GM19193 (cell line): ENCODE data around the gene XIAP.

Source experiments
- POLR2A ChIP-seq: IDR thresholded peaks from 4 replicates; pipeline ENCODE4 v1.6.1; 2011; ENCODE audit not compliant: insufficient read depth, insufficient read length; ENCODE audit errors: extremely low read depth

The XIAP gene

GRCh38 chrX:123860983-123861382, 1.1 kb downstream of the XIAP start:
- no peak for TF ChIP-seq POLR2A

- no peak for TF ChIP-seq POLR2A
These were observed 9.6 kb downstream of the XIAP start for GRCh38 chrX:123869488-123869887.

DNA sequence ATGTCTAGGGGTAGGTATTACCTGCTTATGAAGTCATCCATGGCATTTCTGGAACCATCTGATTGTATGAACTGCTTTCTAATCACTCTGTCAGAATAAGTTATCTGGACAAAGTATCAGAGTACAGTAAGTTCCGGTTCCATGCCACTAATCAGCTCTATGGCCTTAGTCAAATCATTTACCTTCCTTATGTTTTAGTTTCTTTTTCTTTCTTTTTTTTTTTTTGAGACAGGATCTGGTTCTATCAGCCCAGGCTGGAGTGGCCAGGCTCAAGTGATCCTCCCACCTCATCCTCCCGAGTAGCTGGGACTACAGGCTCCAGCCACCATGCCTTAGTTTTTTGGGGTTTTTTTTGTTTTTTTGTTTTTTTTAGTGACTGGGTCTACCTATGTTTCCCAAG, 11.5 kb downstream of the XIAP start:
- no peak for TF ChIP-seq POLR2A

DNA sequence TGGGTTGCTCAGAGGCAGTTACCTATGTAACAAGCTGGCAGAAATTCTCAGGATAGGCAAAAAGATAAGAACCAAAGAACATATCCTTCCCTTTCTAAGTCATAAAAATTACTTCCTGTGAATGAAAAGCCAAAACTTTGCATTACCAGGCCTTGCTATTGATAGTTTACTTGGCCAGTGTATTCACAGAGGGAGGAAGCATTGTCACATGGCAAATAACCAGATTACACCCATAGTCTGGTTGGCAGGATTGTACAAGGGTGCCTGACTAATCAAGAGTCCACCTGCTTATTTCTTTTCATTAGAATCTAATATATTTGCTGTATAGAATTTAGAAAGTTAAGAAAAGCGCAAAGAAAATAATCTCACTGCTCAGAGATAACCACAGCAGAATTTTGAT, 14.1 kb downstream of the XIAP start:
- TF ChIP-seq POLR2A, result no peak

DNA sequence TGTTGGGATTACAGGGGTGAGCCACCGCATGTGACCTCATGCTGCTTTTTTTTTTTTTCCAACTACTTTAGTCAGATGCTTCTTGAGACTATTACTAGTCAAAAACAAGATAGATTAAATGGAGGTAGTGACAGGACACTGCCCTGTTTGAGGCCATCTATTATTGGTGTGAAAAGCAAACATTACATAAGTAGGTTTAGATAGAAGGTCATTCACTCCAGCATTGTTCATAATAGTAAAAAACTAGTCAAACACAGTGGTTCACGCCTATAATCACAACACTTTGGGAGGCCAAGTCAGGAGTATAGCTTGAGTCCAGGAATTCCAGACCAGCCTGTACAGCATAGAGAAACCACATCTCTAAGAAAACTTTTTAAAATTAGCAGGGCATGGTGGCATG, 16.3 kb downstream of the XIAP start:
- TF ChIP-seq POLR2A, result no peak

DNA sequence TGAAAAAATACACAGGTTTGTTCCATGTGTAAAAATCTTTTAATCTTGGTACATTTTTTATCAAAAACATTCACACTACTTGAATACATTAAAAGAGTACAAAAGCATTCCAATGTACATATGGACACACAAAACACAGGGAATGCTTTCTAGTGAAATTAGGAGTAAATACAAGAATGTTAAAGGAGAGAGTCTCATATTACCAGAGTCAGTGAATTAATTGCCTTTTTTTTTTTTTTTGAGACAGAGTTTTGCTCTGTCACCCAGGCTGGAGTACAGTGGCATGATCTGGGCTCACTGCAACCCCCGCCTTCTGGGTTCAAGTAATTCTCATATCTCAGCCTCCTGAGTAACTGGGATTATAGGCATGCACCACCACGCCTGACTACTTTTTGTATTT, 17.0 kb downstream of the XIAP start:
- no peak for TF ChIP-seq POLR2A

DNA sequence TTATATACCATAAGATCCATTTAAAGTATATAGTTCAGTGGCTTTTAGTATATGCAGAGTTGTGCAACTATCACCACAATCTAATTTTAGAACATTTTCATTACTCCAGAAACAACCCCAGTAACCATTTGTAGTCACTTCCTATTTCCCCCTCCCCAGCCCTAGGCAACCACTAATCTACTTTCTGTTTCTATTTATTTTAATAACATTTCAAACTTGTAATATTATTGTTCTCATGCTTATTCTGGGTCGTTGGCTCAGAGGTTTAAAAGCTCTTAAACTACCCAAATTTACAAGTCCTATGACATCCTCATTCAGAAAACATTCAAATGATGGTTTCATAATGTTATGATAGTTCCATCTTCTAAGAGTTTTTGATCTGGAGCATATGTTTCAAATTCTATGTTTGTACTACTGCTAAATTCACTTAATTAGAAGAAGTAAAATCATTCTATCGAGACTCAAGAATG, 18.4 kb downstream of the XIAP start:
- no peak for TF ChIP-seq POLR2A

GRCh38 chrX:123881330-123881729, 21.5 kb downstream of the XIAP start:
- no peak for TF ChIP-seq POLR2A

- TF ChIP-seq POLR2A, result no peak
These were observed 22.5 kb downstream of the XIAP start for GRCh38 chrX:123882391-123882790.

GRCh38 chrX:123884809-123885408, 25.1 kb downstream of the XIAP start:
- TF ChIP-seq POLR2A, result no peak

DNA sequence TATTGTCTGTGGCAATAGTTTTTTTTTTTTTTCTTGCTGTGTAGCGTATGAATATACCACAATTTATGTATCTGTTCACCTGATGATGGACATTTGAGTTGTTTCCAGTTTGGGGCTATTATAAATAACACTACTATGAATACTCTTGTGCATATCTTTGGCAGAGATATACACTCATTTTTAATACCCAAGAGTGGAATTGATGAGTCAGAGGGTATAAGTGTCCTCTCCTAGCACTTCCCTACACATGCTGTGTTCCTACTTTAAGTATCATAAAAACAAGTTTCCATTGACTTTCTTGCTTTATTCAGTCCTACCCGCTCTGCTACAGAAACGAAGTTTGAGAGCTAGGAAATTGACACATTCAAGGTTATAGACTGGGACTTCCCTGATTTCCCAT, 39.8 kb downstream of the XIAP start:
- no peak for TF ChIP-seq POLR2A

DNA sequence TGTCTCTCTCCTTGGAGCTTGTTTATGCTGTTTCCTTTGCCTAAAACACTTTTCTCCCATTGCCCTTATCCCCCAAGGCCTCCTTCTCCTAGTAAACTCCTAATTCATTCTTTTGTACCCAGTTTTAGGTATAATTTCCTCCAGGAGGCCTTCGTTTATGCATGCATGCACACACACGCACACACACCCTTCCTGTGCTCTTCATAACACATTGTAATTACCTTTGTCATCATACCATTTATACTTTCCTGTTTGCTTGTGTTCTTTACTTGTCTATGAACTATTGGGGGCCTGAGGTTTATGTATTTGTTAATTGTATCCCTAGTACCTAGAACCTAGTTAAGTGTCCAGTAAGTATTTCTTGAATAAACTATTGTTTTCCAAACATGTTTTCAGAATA, 45.5 kb downstream of the XIAP start:
- no peak for TF ChIP-seq POLR2A

GRCh38 chrX:123906557-123907316, 46.9 kb downstream of the XIAP start:
- TF ChIP-seq POLR2A, result no peak

GRCh38 chrX:123909523-123909922, 49.7 kb downstream of the XIAP start:
- no peak for TF ChIP-seq POLR2A

DNA sequence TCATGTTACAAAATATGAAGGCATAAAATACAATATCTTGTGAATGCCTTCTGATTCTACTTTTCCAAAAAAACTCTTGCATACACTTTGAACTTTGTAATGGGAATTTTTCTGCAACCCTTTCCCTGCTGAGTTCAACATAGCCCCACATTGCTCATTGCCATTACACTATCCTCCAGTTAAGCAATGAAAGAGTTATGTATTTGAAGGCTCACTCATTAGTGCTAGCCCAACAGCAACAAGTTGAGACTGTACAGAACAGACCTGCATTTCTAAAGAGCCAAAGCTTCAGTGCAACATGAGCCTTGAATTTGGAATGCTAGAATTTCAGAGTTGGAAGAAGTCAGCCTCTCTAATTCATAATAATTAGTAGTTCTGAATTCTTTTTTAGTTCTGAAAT, 57.2 kb downstream of the XIAP start:
- no peak for TF ChIP-seq POLR2A

GRCh38 chrX:123918106-123918721, 58.4 kb downstream of the XIAP start:
- TF ChIP-seq POLR2A, result no peak

GRCh38 chrX:123920105-123920785, 60.4 kb downstream of the XIAP start:
- no peak for TF ChIP-seq POLR2A

DNA sequence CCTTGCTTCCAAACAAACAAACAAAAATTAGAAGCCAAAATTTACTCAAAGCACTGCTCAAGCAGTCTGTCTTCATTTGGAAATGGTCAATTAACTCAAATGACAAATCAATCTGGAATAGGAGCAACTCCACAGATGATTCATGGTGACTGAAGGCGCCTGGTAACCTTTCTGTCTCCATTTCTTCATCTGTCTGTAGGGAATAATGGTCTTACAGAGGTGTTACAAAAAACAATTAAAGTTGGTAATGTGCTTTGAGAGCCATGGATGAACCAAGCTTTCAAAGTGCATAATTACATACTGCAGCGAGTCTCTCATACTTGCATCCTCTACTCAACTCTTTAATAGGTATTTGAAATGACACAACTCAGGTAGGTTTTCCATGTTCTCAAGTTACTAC, 63.4 kb downstream of the XIAP start:
- TF ChIP-seq POLR2A, result no peak
